Adrenal gland (tissue), 12 donors: Measurements from ENCODE around the gene RPRD1B. TPM values are rescaled to one million over a fixed set of nuclear protein-coding genes. Genes with fewer than 3 reads are reported as not detected.

ENCODE experiments used
- DNase-seq, 7 donors: peaks; one replicate each; pipeline ENCODE4 v3.0.0-alpha.2; 2019 to 2020
- H3K27ac ChIP-seq, 5 donors: fragments of 200-600 bp; sonication (generic) in 4 of 5; 1 replicate in 3 of 5; 2 replicates in 2 of 5; pipeline versions ENCODE4 v1.5.1 to v1.8.0; 2016 to 2020; ENCODE audit warnings: mild to moderate bottlenecking in 1 of 5
- H3K27me3 ChIP-seq: fragments of 200-600 bp; 2 replicates; pipeline ENCODE4 v1.8.0; 2021
- H3K36me3 ChIP-seq, 2 donors: fragments of 200-600 bp; replicated peaks in 1 of 2; 1 replicate in 1 of 2; 2 replicates in 1 of 2; pipeline versions ENCODE4 v1.5.1 to v1.8.0; 2018 to 2022
- H3K4me1 ChIP-seq, 2 donors: fragments of 200-600 bp; replicated peaks in 1 of 2; 1 replicate in 1 of 2; 2 replicates in 1 of 2; pipeline versions ENCODE4 v1.5.1 to v1.8.0; 2018 to 2021
- H3K4me3 ChIP-seq, 4 donors: fragments of 200-600 bp; sonication (generic) in 3 of 4; one replicate each; pipeline ENCODE4 v1.5.1; 2016 to 2018
- H3K9me3 ChIP-seq, 3 donors: fragments of 200-600 bp; sonication (generic) in 1 of 3; replicated peaks in 1 of 3; 1 replicate in 2 of 3; 2 replicates in 1 of 3; pipeline versions ENCODE4 v1.5.1 to v1.8.0; 2016 to 2021
- POLR2A ChIP-seq, 2 donors: fragments of 450-650 bp; IDR thresholded peaks; one replicate each; pipeline ENCODE4 v1.6.1; 2017; ENCODE audit warnings: antibody characterized with exemption in 2 of 2, mild to moderate bottlenecking in 2 of 2, moderate library complexity in 1 of 2
- whole genome bisulfite sequencing, 4 donors: extraction: QIAGEN DNeasy Blood & Tissue Kit in 2 of 4; methylation state at CpG; one replicate each; pipeline versions ENCODE4 v1.1.5 to v1.1.7; 2013 to 2017; 5-methylcytosine and 5-hydroxymethylcytosine counted together
- intact Hi-C, 2 donors: fragments of 100-400 bp; cut with DNase I; formaldehyde crosslinking; loops; one replicate each; pipeline versions ENCODE4 v1.14.1 to v1.15.0; 2022 to 2023
- polyA plus RNA-seq, 3 donors: library from polyadenylated mRNA; stranded (reverse); fragments of 200-250 nt in 2 of 3; fragments of 350-450 nt in 1 of 3; fragmentation: Illumina TruSeq in 1 of 3; extraction: RNeasy Lipid Tissue Mini Kit (QIAGEN cat#74804) in 1 of 3; gene quantifications; one replicate each; pipeline ENCODE4 v1.2.3, GENCODE V29; 2013 to 2014
- total RNA-seq, 9 donors: library from RNA; depleted of rRNA in 4 of 9; stranded (reverse); fragments of >200 nt in 4 of 9; fragments of 120-200 nt in 1 of 9; fragmentation: NEBNext Ultra II Directional in 1 of 9; extraction: Animal tissue kit (Norgen Biotek cat#: 25700) in 1 of 9; gene quantifications; one replicate each; pipeline versions ENCODE4 v1.1.0 to v1.2.4, GENCODE V29; 2013 to 2023
- TF ChIP-seq, protein P1 (sequence below), 6 experiments: fragments of 450-650 bp in 4 of 6; fragments of 200-600 bp in 2 of 6; sonication (generic) in 1 of 6; IDR thresholded peaks; 1 replicate in 5 of 6; 2 replicates in 1 of 6; pipeline versions ENCODE4 v1.5.1 to v1.8.0; 2016 to 2021; ENCODE audit warnings: antibody characterized with exemption in 6 of 6, mild to moderate bottlenecking in 2 of 6, moderate library complexity in 1 of 6
- donor health status: healthy with polysubstance abuse.
- donor health status: Bipolar disorder and iron deficiency.
- donor health status: DM: yes; HTN: yes; CAD: no.
- donor health status: DM: no; HTN: no; CAD: no.
- donor health status: DM: no; HTN: no; CAD: no.
- donor health status: DM: yes; HTN: yes; CAD: no.

The RPRD1B gene
- total and polyA plus RNA-seq, 12 donors = 5.9 to 36.4 (median 27.1) TPM

DNA sequence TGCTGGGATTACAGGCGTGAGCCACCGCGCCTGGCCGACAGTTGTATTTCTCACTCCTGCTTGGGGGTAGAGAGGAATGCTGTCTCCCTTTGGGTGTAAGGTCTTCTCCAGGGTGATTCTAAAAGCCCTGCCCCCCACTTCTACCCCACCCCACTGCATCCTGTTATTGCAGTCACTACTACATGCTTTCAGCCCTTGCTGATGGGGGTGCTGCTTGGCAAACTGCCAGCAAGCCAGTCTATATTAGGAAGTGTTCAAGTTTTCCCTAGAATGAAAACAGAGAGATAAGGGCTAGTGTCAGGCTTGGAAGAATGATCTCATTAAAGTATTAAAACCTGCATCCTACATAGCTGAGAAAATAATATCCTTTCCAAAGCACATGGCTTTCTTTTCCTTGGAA lies 31.6 kb upstream of the RPRD1B start:
- Histone ChIP-seq H3K27ac (peak overlapping the region in 1 of 5 donors; percentile 56), H3K4me3 (no peak overlapping the region), H3K36me3 (peaks cover 0 to 36% of the 10 kb centered on the region in 2 donors), H3K4me1 (peaks cover 15 to 37% of the 10 kb centered on the region in 2 donors), H3K9me3 (no peaks in the 10 kb centered on the region), H3K27me3 (no peaks in the 10 kb centered on the region)
- no peak for DNase-seq
- 95 to 100% (median 97%) methylated on average over 4 of the region's 4 CpGs for WGBS, 4 donors
- intact Hi-C loops = loop anchor here in 1 of 2 donors (10.0 kb wide), 1 partner anchor 437 kb away; no protein-coding TSS in a partner anchor
- TF ChIP-seq POLR2A (IDR thresholded peaks at IDR 0.05) = no peak
- TF ChIP-seq, protein P1, sequence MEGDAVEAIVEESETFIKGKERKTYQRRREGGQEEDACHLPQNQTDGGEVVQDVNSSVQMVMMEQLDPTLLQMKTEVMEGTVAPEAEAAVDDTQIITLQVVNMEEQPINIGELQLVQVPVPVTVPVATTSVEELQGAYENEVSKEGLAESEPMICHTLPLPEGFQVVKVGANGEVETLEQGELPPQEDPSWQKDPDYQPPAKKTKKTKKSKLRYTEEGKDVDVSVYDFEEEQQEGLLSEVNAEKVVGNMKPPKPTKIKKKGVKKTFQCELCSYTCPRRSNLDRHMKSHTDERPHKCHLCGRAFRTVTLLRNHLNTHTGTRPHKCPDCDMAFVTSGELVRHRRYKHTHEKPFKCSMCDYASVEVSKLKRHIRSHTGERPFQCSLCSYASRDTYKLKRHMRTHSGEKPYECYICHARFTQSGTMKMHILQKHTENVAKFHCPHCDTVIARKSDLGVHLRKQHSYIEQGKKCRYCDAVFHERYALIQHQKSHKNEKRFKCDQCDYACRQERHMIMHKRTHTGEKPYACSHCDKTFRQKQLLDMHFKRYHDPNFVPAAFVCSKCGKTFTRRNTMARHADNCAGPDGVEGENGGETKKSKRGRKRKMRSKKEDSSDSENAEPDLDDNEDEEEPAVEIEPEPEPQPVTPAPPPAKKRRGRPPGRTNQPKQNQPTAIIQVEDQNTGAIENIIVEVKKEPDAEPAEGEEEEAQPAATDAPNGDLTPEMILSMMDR (IDR thresholded peaks at IDR 0.05) = no peak

DNA sequence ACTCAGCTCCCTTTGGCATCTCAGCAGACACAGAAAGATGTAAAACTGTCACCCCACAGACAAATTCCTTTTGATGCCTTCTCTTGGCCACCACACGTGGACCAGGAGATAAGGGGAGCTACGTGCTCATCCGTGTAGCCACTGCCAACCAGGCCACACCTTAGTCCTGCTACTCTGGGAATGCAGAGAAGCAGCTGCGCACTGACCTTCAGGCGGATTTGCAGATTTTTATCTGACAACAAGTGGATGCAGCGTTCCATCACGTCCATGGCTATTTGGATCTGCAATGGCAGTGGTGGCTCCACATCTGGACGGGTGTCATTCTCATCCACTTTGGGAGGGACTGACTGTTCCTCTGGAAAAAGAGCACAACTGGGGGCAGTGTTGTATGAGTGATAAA lies 31.1 kb upstream of the RPRD1B start:
- H3K27ac ChIP-seq = no peak overlapping the region
- peaks cover 15 to 37% of the 10 kb centered on the region in 2 donors for H3K4me1 ChIP-seq
- TF ChIP-seq, protein P1 (IDR thresholded peaks at IDR 0.05) = no peak
- no peak for TF ChIP-seq POLR2A (IDR thresholded peaks at IDR 0.05)
- peak in 4 of 7 donors; percentile 30 to 46 (median 38) for DNase-seq
- H3K36me3 ChIP-seq = peaks cover 0 to 34% of the 10 kb centered on the region in 2 donors
- H3K9me3 ChIP-seq = no peaks in the 10 kb centered on the region
- no peak overlapping the region for H3K4me3 ChIP-seq
- 66 to 82% (median 71%) methylated on average over 8 of the region's 8 CpGs for WGBS, 4 donors
- H3K27me3 ChIP-seq = no peaks in the 10 kb centered on the region
- intact Hi-C loops = loop anchor here in 1 of 2 donors (10.0 kb wide), 1 partner anchor 438 kb away; no protein-coding TSS in a partner anchor

DNA sequence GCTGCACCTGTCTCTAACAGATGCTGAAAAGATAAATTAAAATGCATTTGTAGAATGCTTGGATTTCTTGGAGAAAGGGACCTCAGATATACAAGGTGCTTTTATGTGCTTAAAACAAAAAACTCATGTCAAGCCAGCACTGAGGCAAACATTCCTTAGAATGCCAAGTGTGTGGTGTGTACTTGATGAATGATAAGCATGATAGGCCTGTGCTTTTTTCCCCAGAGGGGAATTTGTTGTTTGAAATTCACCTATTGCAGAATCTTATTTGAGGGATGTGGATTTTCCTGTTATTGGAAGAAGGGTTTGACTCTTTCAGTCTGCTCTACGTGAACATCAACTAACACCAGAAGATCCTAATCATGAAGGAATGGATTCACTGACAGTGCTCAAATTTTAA lies 29.1 kb upstream of the RPRD1B start:
- Histone ChIP-seq H3K27ac (no peak overlapping the region), H3K4me3 (no peak overlapping the region), H3K36me3 (peaks cover 0 to 18% of the 10 kb centered on the region in 2 donors), H3K4me1 (peaks cover 15 to 37% of the 10 kb centered on the region in 2 donors), H3K27me3 (no peaks in the 10 kb centered on the region), H3K9me3 (no peaks in the 10 kb centered on the region)
- intact Hi-C loops = loop anchor here in 1 of 2 donors (10.0 kb wide), 1 partner anchor 440 kb away; no protein-coding TSS in a partner anchor
- 82 to 91% (median 85%) methylated on average over 1 of the region's 1 CpG for WGBS, 4 donors
- TF ChIP-seq, protein P1 (IDR thresholded peaks at IDR 0.05) = no peak
- no peak for TF ChIP-seq POLR2A (IDR thresholded peaks at IDR 0.05)
- DNase-seq = no peak

DNA sequence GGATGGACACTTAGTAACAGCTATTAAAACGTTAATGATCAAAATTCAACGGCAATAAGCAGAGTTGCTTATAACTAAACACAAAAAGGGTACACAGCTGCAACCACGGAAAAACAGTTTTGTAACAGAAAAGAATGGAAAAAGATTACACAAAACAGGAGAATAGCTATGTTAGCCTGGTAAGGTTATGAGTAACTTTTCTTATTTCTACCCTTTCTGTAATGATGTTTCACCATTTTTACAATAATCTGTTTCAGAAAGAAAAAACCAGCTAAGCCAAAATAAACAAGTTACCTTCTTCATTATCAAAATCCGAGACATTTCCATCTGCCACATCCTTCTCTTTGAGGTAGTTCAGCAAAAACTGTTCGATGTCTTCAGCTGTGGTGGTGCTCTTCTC lies 27.6 kb upstream of the RPRD1B start:
- 70 to 75% (median 74%) methylated on average over 5 of the region's 5 CpGs for WGBS, 4 donors
- peaks cover 15 to 37% of the 10 kb centered on the region in 2 donors for H3K4me1 ChIP-seq
- H3K27ac ChIP-seq = no peak overlapping the region
- TF ChIP-seq, protein P1 (IDR thresholded peaks at IDR 0.05) = no peak
- TF ChIP-seq POLR2A (IDR thresholded peaks at IDR 0.05) = no peak
- no peaks in the 10 kb centered on the region for H3K9me3 ChIP-seq
- no peaks in the 10 kb centered on the region for H3K27me3 ChIP-seq
- H3K36me3 ChIP-seq = peaks cover 0 to 5% of the 10 kb centered on the region in 2 donors
- H3K4me3 ChIP-seq = no peak overlapping the region
- intact Hi-C loops = loop anchor here in 1 of 2 donors (10.0 kb wide), 1 partner anchor 441 kb away; no protein-coding TSS in a partner anchor
- no peak for DNase-seq
